ENCODE data around the gene PATZ1. TPM values are rescaled to one million over a fixed set of nuclear protein-coding genes. Genes with fewer than 3 reads are reported as not detected.

Gene PATZ1
- total RNA-seq, 1 donor from 2014 or later = 105 TPM

GRCh38 chr22:31342389-31343140, 3.6 kb downstream of the PATZ1 start:
- peak overlapping the region; percentile 99 for H3K27ac Mint-ChIP-seq (ENCODE audit: unreplicated experiment)
- H3K4me1 Mint-ChIP-seq = peaks cover 67% of the 10 kb centered on the region
- DNase-seq (ENCODE audit: low read depth, low spot score) = peak; percentile 25
- TF ChIP-seq, protein P1, sequence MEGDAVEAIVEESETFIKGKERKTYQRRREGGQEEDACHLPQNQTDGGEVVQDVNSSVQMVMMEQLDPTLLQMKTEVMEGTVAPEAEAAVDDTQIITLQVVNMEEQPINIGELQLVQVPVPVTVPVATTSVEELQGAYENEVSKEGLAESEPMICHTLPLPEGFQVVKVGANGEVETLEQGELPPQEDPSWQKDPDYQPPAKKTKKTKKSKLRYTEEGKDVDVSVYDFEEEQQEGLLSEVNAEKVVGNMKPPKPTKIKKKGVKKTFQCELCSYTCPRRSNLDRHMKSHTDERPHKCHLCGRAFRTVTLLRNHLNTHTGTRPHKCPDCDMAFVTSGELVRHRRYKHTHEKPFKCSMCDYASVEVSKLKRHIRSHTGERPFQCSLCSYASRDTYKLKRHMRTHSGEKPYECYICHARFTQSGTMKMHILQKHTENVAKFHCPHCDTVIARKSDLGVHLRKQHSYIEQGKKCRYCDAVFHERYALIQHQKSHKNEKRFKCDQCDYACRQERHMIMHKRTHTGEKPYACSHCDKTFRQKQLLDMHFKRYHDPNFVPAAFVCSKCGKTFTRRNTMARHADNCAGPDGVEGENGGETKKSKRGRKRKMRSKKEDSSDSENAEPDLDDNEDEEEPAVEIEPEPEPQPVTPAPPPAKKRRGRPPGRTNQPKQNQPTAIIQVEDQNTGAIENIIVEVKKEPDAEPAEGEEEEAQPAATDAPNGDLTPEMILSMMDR (conservative IDR thresholded peaks at IDR 0.05) = no peak
- H3K9me3 Mint-ChIP-seq = no peaks in the 10 kb centered on the region
- H3K4me3 Mint-ChIP-seq = peak overlapping the region; percentile 98
- H3K27me3 Mint-ChIP-seq (ENCODE audit: low read depth) = peaks cover 5% of the 10 kb centered on the region
- H3K36me3 Mint-ChIP-seq (ENCODE audit: low read depth) = peaks cover 19% of the 10 kb centered on the region

- H3K27ac Mint-ChIP-seq (ENCODE audit: unreplicated experiment) = peak overlapping the region; percentile 99
- peaks cover 5% of the 10 kb centered on the region for H3K27me3 Mint-ChIP-seq (ENCODE audit: low read depth)
- H3K4me3 Mint-ChIP-seq = peak overlapping the region; percentile 98
- TF ChIP-seq, protein P1 (conservative IDR thresholded peaks at IDR 0.05) = no peak
- H3K36me3 Mint-ChIP-seq (ENCODE audit: low read depth) = peaks cover 19% of the 10 kb centered on the region
- no peaks in the 10 kb centered on the region for H3K9me3 Mint-ChIP-seq
- H3K4me1 Mint-ChIP-seq = peaks cover 64% of the 10 kb centered on the region
- no peak for DNase-seq (ENCODE audit: low read depth, low spot score)
These were observed 4.6 kb downstream of the PATZ1 start for GRCh38 chr22:31341386-31342088.

- Mint-ChIP-seq H3K27me3 (ENCODE audit: low read depth) (peaks cover 5% of the 10 kb centered on the region), H3K27ac (ENCODE audit: unreplicated experiment) (peak overlapping the region; percentile 57), H3K4me1 (peaks cover 64% of the 10 kb centered on the region), H3K4me3 (peak overlapping the region; percentile 98), H3K9me3 (no peaks in the 10 kb centered on the region), H3K36me3 (ENCODE audit: low read depth) (peaks cover 21% of the 10 kb centered on the region)
- DNase-seq (ENCODE audit: low read depth, low spot score) = no peak
- TF ChIP-seq, protein P1 (conservative IDR thresholded peaks at IDR 0.05) = no peak
These were observed 5.3 kb downstream of the PATZ1 start for GRCh38 chr22:31340765-31341247.

- H3K27ac Mint-ChIP-seq (ENCODE audit: unreplicated experiment) = peak overlapping the region; percentile 43
- H3K4me1 Mint-ChIP-seq = peaks cover 64% of the 10 kb centered on the region
- peak overlapping the region; percentile 98 for H3K4me3 Mint-ChIP-seq
- peaks cover 22% of the 10 kb centered on the region for H3K36me3 Mint-ChIP-seq (ENCODE audit: low read depth)
- peaks cover 5% of the 10 kb centered on the region for H3K27me3 Mint-ChIP-seq (ENCODE audit: low read depth)
- no peak for DNase-seq (ENCODE audit: low read depth, low spot score)
- TF ChIP-seq, protein P1 (conservative IDR thresholded peaks at IDR 0.05) = no peak
- no peaks in the 10 kb centered on the region for H3K9me3 Mint-ChIP-seq
These were observed 5.8 kb downstream of the PATZ1 start for GRCh38 chr22:31340360-31340759.

- Mint-ChIP-seq H3K36me3 (ENCODE audit: low read depth) (peaks cover 33% of the 10 kb centered on the region), H3K27ac (ENCODE audit: unreplicated experiment) (peak overlapping the region; percentile 89), H3K4me1 (peaks cover 57% of the 10 kb centered on the region), H3K4me3 (peak overlapping the region; percentile 98), H3K9me3 (no peaks in the 10 kb centered on the region), H3K27me3 (ENCODE audit: low read depth) (peaks cover 5% of the 10 kb centered on the region)
- TF ChIP-seq, protein P1 (conservative IDR thresholded peaks at IDR 0.05) = no peak
- DNase-seq (ENCODE audit: low read depth, low spot score) = no peak
These were observed 6.9 kb downstream of the PATZ1 start for GRCh38 chr22:31339148-31339832.
